ENCODE measurements around the gene CFAP74. TPM values are rescaled to one million over a fixed set of nuclear protein-coding genes. Genes with fewer than 3 reads are reported as not detected.

Gene CFAP74
- total and polyA plus RNA-seq, 9 of the 15 experiments (the other 6 are each of a cell fraction or from before 2014, with no cell fraction given) = 0.03 to 0.15 (median 0.05) TPM; not detected in 6

DNA sequence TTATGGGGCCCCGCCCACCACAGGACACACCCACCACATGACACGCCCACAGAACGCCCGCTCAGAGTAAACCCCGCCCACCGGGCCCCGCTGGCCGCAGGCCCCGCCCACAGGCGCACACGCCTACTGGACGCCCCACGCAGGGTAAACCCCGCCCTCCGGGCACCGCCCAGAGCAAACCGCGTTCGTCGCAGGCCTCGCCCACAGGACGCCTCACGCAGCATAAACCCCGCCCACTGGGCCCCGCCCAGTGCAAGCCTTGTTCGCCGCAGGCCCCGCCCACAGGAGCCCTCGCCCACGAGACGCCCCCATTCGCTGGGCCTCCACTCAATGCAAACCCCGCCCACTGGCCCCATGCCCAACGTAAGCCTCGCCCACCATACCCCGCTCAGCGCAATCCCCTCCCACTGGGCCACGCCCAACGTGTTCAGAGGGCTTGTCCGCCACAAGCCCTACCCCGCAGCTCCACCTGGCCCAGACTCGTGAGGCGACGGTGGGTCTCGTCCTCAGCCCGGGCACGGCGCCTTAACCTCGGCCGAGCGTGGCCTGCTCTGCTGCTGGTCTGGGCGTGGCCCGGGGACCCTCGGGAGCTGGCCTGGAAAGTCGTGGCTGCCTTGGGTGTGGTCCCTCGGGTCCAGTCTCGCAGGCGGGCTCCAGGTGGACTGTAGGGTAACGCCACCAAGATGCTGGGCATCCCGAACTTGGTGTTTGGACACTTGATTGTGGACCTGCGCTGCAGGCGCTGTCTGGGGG is 84.1 kb downstream of the CFAP74 start (continued):
- TF ChIP-seq, protein P1, sequence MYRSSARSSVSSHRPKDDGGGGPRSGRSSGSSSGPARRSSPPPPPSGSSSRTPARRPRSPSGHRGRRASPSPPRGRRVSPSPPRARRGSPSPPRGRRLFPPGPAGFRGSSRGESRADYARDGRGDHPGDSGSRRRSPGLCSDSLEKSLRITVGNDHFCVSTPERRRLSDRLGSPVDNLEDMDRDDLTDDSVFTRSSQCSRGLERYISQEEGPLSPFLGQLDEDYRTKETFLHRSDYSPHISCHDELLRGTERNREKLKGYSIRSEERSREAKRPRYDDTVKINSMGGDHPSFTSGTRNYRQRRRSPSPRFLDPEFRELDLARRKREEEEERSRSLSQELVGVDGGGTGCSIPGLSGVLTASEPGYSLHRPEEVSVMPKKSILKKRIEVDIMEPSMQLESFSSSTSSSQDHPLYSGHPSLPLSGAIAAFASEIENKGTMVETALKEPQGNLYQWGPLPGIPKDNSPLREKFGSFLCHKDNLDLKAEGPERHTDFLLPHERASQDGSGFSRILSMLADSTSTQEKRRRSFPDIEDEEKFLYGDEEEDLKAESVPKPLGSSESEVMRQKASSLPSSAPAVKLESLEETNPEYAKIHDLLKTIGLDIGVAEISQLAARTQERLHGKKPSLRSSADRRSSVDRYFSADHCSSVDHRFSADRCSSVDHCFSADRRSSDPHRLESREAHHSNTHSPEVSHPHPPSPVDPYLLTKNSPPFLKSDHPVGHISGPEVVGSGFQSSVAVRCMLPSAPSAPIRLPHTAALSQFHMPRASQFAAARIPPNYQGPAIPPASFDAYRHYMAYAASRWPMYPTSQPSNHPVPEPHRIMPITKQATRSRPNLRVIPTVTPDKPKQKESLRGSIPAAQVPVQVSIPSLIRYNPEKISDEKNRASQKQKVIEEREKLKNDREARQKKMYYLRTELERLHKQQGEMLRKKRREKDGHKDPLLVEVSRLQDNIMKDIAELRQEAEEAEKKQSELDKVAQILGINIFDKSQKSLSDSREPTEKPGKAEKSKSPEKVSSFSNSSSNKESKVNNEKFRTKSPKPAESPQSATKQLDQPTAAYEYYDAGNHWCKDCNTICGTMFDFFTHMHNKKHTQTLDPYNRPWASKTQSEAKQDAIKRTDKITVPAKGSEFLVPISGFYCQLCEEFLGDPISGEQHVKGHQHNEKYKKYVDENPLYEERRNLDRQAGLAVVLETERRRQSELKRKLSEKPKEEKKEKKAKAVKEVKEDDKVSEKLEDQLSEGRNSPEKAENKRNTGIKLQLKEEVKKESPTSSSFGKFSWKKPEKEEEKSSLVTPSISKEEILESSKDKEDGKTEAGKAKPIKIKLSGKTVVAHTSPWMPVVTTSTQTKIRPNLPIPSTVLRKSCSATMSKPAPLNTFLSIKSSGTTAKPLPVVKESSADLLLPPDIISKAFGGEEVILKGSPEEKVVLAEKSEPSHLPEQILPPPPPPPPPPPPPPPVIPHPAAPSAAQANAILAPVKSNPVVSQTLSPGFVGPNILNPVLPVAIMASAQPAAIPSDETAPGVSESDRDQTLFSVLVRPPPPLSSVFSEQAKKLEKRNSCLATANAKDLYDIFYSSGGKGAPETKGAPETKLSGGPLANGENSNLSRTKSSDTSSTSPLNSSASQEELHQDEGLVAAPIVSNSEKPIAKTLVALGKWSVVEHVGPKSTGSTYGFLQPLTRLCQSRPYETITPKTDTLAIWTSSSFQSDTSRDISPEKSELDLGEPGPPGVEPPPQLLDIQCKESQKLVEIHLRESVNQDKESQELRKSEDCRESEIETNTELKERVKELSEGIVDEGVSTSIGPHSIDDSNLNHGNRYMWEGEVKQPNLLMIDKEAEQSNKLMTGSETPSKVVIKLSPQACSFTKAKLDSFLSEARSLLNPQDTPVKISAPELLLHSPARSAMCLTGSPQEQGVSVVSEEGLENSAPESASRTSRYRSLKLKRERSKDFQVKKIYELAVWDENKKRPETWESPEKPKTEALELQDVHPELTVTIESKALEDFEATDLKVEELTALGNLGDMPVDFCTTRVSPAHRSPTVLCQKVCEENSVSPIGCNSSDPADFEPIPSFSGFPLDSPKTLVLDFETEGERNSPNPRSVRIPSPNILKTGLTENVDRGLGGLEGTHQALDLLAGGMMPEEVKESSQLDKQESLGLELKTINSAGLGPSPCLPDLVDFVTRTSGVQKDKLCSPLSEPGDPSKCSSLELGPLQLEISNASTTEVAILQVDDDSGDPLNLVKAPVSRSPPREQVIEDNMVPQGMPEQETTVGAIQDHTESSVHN (IDR thresholded peaks at IDR 0.05; ENCODE audit: borderline replicate concordance in 1 of 2, low read depth in 1 of 2) = no peak
- TF ChIP-seq, protein P2, sequence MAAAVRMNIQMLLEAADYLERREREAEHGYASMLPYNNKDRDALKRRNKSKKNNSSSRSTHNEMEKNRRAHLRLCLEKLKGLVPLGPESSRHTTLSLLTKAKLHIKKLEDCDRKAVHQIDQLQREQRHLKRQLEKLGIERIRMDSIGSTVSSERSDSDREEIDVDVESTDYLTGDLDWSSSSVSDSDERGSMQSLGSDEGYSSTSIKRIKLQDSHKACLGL (CRISPR knock-in tag; IDR thresholded peaks at IDR 0.05; ENCODE audit: borderline replicate concordance, poor library complexity, severe bottlenecking) = no peak
- no peak for TF ChIP-seq ZNF778 (CRISPR knock-in tag; IDR thresholded peaks at IDR 0.05)
- TF ChIP-seq, protein P3, sequence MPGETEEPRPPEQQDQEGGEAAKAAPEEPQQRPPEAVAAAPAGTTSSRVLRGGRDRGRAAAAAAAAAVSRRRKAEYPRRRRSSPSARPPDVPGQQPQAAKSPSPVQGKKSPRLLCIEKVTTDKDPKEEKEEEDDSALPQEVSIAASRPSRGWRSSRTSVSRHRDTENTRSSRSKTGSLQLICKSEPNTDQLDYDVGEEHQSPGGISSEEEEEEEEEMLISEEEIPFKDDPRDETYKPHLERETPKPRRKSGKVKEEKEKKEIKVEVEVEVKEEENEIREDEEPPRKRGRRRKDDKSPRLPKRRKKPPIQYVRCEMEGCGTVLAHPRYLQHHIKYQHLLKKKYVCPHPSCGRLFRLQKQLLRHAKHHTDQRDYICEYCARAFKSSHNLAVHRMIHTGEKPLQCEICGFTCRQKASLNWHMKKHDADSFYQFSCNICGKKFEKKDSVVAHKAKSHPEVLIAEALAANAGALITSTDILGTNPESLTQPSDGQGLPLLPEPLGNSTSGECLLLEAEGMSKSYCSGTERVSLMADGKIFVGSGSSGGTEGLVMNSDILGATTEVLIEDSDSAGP (CRISPR knock-in tag; IDR thresholded peaks at IDR 0.05) = no peak
- no peak for TF ChIP-seq CREBBP (IDR thresholded peaks at IDR 0.05; ENCODE audit: low read depth, low read length)
- TF ChIP-seq KAT8 (IDR thresholded peaks at IDR 0.05; ENCODE audit: low read depth) = no peak
- no peak for TF ChIP-seq ZFP1 (CRISPR knock-in tag; IDR thresholded peaks at IDR 0.05)
- TF ChIP-seq, protein P4, sequence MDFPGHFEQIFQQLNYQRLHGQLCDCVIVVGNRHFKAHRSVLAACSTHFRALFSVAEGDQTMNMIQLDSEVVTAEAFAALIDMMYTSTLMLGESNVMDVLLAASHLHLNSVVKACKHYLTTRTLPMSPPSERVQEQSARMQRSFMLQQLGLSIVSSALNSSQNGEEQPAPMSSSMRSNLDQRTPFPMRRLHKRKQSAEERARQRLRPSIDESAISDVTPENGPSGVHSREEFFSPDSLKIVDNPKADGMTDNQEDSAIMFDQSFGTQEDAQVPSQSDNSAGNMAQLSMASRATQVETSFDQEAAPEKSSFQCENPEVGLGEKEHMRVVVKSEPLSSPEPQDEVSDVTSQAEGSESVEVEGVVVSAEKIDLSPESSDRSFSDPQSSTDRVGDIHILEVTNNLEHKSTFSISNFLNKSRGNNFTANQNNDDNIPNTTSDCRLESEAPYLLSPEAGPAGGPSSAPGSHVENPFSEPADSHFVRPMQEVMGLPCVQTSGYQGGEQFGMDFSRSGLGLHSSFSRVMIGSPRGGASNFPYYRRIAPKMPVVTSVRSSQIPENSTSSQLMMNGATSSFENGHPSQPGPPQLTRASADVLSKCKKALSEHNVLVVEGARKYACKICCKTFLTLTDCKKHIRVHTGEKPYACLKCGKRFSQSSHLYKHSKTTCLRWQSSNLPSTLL (IDR thresholded peaks at IDR 0.05) = no peak
- no peak for TF ChIP-seq SRSF9 (IDR thresholded peaks at IDR 0.05; ENCODE audit: borderline replicate concordance, low read depth, low read length)
- no peak for TF ChIP-seq ZNF586 (CRISPR knock-in tag; conservative IDR thresholded peaks at IDR 0.05)
- TF ChIP-seq, protein P5, sequence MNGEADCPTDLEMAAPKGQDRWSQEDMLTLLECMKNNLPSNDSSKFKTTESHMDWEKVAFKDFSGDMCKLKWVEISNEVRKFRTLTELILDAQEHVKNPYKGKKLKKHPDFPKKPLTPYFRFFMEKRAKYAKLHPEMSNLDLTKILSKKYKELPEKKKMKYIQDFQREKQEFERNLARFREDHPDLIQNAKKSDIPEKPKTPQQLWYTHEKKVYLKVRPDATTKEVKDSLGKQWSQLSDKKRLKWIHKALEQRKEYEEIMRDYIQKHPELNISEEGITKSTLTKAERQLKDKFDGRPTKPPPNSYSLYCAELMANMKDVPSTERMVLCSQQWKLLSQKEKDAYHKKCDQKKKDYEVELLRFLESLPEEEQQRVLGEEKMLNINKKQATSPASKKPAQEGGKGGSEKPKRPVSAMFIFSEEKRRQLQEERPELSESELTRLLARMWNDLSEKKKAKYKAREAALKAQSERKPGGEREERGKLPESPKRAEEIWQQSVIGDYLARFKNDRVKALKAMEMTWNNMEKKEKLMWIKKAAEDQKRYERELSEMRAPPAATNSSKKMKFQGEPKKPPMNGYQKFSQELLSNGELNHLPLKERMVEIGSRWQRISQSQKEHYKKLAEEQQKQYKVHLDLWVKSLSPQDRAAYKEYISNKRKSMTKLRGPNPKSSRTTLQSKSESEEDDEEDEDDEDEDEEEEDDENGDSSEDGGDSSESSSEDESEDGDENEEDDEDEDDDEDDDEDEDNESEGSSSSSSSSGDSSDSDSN (IDR thresholded peaks at IDR 0.05; ENCODE audit: borderline replicate concordance in 1 of 2, low read depth in 2 of 2, low read length in 2 of 2) = no peak
